ENCODE results near the gene SLC16A1.

Gene SLC16A1

GRCh38 chr1:112866151-112866550 lies 89.8 kb downstream of the SLC16A1 start:
- no peak overlapping the region for H3K4me3 ChIP-seq (replicated peaks; ENCODE audit: low read depth, low read length)
- TF ChIP-seq CTCF (IDR thresholded peaks at IDR 0.05; ENCODE audit: low read length, missing control alignments): no peak
- peak; percentile 75 for DNase-seq (ENCODE audit: low read depth)

DNA sequence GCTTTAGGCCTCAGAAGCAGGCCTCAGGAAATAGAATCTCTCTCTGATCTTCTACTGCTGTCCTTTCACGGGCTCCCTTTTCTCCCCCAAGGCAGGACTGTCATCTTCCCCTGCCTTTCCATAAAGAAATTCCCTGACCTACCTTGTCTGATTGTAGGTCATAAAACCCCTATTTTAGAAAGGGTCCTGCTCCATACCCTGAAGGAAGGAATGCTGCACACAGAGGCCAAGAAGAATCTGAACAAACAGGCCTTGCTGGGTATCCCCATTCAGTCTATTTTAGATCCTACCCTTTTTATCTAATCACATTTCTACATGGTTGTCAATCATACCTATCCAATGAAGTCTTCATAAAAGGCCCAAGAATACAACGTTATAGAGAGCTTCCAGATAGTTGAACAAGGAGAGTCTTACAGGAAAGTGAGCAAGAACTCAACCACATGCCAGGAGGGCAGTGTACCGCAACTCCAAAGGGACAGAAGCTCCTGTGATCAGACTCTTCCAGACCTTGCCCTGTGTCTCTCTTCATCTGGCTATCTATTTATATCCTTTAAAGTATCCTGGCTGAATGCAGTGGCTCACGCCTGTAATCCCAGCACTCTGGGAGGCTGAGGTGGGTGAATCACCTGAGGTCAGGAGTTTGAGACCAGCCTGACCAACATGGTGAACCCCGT lies 93.1 kb downstream of the SLC16A1 start:
- H3K4me3 ChIP-seq (replicated peaks; ENCODE audit: low read depth, low read length): no peak overlapping the region
- no peak for TF ChIP-seq CTCF (IDR thresholded peaks at IDR 0.05; ENCODE audit: low read length, missing control alignments)
- no peak for DNase-seq (ENCODE audit: low read depth)
